HG03064 (cell line): Measurements from ENCODE around the gene OARD1.

ENCODE experiments used
- ATAC-seq: cut with Tn5 transposase; IDR thresholded peaks from one replicate; pipeline ENCODE4 v1.9.1; 2021; ENCODE audit warnings: low read depth; ENCODE audit not compliant: unreplicated experiment

OARD1 gene

GRCh38 chr6:41050536-41050935, 21.6 kb downstream of the OARD1 start:
- ATAC-seq = no peak

- no peak for ATAC-seq
Observed at GRCh38 chr6:41049955-41050354, 22.2 kb downstream of the OARD1 start.

- no peak for ATAC-seq
Observed at GRCh38 chr6:41049521-41049920, 22.6 kb downstream of the OARD1 start.

GRCh38 chr6:41047745-41048732, 24.1 kb downstream of the OARD1 start:
- no peak for ATAC-seq

GRCh38 chr6:41047306-41047705, 24.9 kb downstream of the OARD1 start:
- no peak for ATAC-seq

- ATAC-seq = no peak
Observed at GRCh38 chr6:41046084-41046483, 26.1 kb downstream of the OARD1 start.

GRCh38 chr6:41045664-41046063, 26.5 kb downstream of the OARD1 start:
- no peak for ATAC-seq

- ATAC-seq = no peak
Observed at GRCh38 chr6:41043151-41043550, 29.0 kb downstream of the OARD1 start.

- ATAC-seq = no peak
Observed at GRCh38 chr6:41042226-41043055, 29.7 kb downstream of the OARD1 start, which contains the start of gene TSPO2. Gene TSPO2, plus strand, starts transcription at chr6:41042467. Its CDS starts 519 bp downstream, at chr6:41042986.

GRCh38 chr6:41040940-41041536, 31.1 kb downstream of the OARD1 start:
- ATAC-seq = no peak

- ATAC-seq = no peak
Observed at GRCh38 chr6:41040101-41040939, 31.8 kb downstream of the OARD1 start.

- no peak for ATAC-seq
Observed at GRCh38 chr6:41039060-41039998, 32.8 kb downstream of the OARD1 start, which contains the start of gene UNC5CL. Gene UNC5CL, minus strand, starts transcription at chr6:41039221. Its CDS starts 4,147 bp downstream, at chr6:41035074.

GRCh38 chr6:41038205-41038604, 34.0 kb downstream of the OARD1 start:
- ATAC-seq = no peak

GRCh38 chr6:41037107-41037900, 34.9 kb downstream of the OARD1 start:
- ATAC-seq = no peak

GRCh38 chr6:41036601-41037000, 35.6 kb downstream of the OARD1 start:
- no peak for ATAC-seq

- ATAC-seq = no peak
Observed at GRCh38 chr6:41036186-41036585, 36.0 kb downstream of the OARD1 start.

- no peak for ATAC-seq
Observed at GRCh38 chr6:41033776-41034175, 38.4 kb downstream of the OARD1 start.

- no peak for ATAC-seq
Observed at GRCh38 chr6:41032830-41033229, 39.3 kb downstream of the OARD1 start.
